GM19099 (cell line): ENCODE measurements around the gene ZNF490.

ENCODE experiments used
- POLR2A ChIP-seq: IDR thresholded peaks from 3 replicates; pipeline ENCODE4 v1.6.1; 2011; ENCODE audit warnings: low read depth; ENCODE audit not compliant: insufficient read length; ENCODE audit errors: extremely low read depth

ZNF490 gene

DNA sequence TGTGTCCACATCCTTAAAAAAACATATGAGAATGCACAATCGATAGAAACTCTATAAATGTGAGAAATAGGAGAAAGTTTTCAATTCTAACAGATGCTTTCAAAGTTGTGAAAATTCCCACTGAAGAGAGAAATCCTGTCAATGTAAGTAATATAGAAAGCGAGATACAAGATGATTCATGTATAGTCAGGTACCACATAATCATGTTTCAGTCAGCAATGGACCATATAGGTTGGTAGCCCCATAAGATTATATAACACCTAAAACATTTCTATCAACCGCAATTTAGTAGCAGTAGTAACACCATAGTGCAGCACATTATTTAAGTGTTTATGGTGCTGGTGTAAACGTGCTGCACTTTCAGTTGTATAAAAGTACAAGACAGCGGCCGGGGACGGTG lies 18.6 kb upstream of the ZNF490 start:
- no peak for TF ChIP-seq POLR2A

DNA sequence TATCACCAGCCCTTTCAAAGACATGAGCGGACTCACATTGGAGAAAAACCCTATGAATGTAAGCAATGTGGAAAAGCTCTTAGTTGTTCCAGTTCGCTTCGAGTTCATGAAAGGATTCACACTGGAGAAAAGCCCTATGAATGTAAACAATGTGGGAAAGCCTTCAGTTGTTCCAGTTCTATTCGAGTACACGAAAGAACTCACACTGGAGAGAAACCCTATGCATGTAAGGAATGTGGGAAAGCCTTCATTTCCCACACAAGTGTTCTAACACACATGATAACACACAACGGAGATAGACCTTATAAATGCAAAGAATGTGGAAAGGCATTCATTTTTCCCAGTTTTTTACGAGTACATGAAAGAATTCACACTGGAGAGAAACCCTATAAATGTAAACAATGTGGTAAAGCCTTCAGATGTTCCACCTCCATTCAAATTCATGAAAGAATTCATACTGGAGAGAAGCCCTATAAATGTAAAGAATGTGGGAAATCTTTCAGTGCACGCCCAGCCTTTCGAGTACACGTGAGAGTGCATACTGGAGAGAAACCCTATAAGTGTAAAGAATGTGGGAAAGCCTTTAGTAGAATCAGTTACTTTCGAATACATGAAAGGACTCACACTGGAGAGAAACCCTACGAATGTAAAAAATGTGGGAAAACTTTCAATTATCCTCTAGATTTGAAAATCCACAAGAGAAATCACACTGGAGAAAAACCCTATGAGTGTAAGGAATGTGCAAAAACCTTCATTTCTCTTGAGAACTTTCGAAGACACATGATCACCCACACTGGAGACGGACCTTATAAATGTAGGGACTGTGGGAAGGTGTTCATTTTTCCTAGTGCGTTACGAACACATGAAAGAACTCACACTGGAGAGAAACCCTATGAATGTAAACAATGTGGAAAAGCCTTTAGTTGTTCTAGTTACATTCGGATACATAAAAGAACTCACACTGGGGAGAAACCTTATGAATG lies 17.7 kb upstream of the ZNF490 start:
- TF ChIP-seq POLR2A: no peak

- TF ChIP-seq POLR2A: no peak
Measured at GRCh38 chr19:12626958-12627357, 16.3 kb upstream of the ZNF490 start.

DNA sequence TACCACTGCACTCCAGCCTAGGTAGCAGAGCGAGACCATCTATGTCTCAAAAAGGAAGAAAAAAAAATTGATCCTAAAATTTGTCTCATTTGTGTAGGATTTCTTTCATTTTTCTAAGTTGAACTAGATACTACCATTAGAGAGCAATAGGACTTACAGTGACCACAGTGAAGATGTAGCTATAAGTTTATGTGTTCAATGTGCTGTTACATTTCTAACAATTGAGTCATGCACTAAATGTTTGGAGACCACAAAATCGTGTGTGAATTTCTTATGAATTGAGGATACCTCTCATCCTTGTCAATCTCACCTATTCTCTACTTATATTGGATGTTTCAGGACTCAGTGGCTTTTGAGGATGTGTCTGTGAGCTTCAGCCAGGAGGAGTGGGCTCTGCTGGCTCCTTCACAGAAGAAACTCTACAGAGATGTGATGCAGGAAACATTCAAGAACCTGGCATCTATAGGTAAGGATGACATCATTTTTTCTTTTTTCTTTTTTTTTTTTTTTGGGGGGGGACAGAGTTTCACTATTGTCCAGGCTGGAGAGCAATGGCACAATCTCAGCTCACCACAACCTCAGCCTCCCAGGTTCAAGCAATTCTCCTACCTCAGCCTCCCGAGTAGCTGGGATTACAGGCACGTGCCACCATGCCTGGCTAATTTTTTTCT lies 12.9 kb upstream of the ZNF490 start:
- TF ChIP-seq POLR2A: no peak

GRCh38 chr19:12617646-12618045 lies 7.0 kb upstream of the ZNF490 start:
- TF ChIP-seq POLR2A: no peak

- TF ChIP-seq POLR2A: no peak
Measured at GRCh38 chr19:12611361-12611699, 717 bp upstream of the ZNF490 start.

GRCh38 chr19:12607631-12608030 lies 3.0 kb downstream of the ZNF490 start:
- no peak for TF ChIP-seq POLR2A

DNA sequence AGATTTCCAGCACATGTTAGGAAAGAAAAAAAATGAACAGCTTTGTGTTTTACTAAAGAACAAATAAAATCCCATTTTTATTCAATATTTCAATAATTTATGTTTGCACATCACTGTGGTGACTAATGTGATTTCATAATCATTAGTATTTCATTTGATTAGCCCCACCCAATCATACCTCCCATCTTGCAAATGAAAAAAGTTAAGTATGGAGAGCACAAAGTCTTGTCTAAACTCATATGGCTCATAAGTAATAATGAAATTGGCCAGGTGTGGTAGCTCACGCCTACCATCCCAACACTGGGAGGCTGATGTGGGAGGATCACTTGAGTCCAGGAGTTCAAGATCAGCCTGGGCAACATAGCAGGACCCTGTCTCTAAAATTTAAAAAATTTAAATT lies 3.8 kb downstream of the ZNF490 start:
- no peak for TF ChIP-seq POLR2A

- TF ChIP-seq POLR2A: no peak
Measured at GRCh38 chr19:12603714-12604113, 6.9 kb downstream of the ZNF490 start.

DNA sequence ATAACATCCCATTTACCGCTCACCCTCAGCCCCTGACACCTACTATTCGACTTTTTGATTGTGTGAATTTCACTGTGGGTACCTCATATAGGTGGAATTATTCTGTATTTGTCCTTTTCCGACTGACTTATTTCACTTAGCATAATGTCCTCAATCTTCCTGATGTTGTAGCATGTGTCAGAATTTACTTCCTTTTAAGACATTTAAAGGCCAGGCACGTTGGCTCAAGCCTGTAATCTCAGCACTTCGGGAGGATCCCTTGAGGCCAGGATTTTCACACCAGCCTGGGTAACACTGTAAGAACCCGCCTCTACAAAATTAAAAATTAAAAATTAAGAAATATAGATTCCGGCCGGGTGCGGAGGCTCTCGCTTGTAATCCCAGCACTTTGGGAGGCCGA lies 13.0 kb downstream of the ZNF490 start:
- TF ChIP-seq POLR2A: no peak

- no peak for TF ChIP-seq POLR2A
Measured at GRCh38 chr19:12596927-12597548, 13.6 kb downstream of the ZNF490 start.

- TF ChIP-seq POLR2A: no peak
Measured at GRCh38 chr19:12596485-12596884, 14.1 kb downstream of the ZNF490 start.

DNA sequence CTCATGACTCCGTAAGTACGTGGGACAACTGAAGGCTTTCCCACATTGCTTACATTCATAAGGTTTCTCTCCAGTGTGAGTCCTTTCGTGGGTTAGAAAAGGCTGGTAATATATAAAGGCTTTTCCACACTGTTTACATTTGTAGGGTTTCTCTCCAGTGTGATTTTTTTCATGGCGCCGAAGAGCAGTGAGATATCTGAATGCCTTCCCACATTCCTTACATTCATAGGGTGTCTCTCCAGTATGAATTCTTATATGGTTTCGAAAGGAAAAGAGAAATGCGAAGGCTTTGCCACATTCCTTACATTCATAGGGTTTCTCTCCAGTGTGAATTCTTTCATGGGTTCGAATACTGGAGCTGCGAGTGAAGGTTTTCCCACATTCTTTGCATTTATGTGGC lies 29.5 kb downstream of the ZNF490 start:
- no peak for TF ChIP-seq POLR2A

DNA sequence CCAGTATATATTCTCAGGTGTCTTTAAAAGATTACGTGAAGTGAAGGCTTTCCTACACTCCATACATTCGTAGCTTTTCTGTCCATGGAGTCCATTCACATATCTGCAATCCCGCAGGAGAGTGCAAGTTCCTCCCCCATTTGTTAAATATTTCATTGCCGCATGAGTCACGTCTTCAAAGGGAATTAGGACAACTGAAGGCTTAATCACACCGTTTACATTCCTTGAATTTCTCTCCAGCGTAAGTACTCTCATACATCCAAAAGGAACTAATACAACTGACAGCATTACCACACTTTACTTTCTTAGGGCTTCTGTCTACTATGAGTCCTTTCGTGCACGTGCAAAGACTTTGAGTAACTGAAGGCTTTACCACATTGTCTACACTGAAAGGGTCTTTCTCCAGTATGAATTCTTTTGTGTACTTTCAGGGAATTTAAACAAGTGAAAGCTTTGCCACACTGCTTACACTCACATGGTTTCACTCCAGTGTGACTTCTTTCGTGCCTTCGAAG lies 30.4 kb downstream of the ZNF490 start:
- no peak for TF ChIP-seq POLR2A

GRCh38 chr19:12578641-12579040 lies 32.0 kb downstream of the ZNF490 start:
- no peak for TF ChIP-seq POLR2A
